Measurements from ENCODE around the gene EFCAB10. TPM values are rescaled to one million over a fixed set of nuclear protein-coding genes. Genes with fewer than 3 reads are reported as not detected.
A peak's percentile ranks its signal among the peaks of the same experiment; 100 is the strongest.

The EFCAB10 gene
- not detected in 3 replicates for total RNA-seq

DNA sequence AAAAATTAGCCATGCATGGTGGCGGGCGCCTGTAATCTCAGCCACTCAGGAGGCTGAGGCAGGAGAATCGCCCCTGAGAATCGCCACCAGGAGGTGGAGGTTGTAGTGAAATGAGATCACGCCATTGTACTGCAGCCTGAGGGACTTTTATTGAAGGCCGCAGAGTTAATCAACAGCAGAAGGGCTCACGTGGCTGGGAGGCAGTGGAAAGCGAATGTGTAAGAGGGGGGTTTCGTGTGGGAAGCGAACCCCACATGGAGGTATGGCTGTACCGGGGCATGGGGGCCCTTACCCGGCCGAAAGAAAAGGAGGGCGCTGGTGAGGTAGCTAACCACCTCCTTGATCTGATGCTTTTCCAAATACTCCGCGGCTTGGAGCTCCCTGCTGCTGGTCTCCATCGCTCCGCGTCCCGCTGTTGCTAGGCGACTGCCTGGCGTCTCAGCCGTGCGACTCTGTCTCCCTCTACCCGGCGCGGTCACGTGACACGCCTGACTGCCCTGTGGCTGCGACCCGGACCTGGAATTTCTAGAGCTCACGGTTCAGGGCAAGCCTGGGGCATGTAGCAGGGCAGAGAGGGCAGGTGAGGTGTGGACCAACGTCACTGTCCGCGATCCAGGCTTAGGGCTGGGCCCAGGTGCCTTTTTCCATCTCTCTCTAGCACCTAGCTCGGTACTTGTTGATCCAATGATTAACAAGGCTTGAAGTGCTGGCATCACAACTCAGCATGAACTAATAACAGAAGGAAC, at the start of gene EFCAB10:
EFCAB10 (minus strand) TSS at position 428 of the 746 bp plus-strand sequence; CDS start at position 398, 30 bp downstream.
- peak; percentile 63 to 70 for DNase-seq (ENCODE audit: low spot score in 2 of 2, unreplicated experiment in 2 of 2)

GRCh38 chr7:105625986-105626385, 44.7 kb upstream of the EFCAB10 start:
- Mint-ChIP-seq H3K4me3 (no peak overlapping the region), H3K36me3 (peaks cover 31% of the 10 kb centered on the region), H3K27me3 (ENCODE audit: low read depth) (no peaks in the 10 kb centered on the region), H3K27ac (no peak overlapping the region), H3K9me3 (peaks cover 9% of the 10 kb centered on the region), H3K4me1 (no peaks in the 10 kb centered on the region)
- no peak for TF ChIP-seq CTCF (IDR thresholded peaks at IDR 0.05; ENCODE audit: unreplicated experiment)
- DNase-seq (ENCODE audit: low spot score in 2 of 2, unreplicated experiment in 2 of 2) = no peak

More for the DNA sequence above, at the start of gene EFCAB10:
- Mint-ChIP-seq H3K36me3 (peaks cover 3% of the 10 kb centered on the region), H3K9me3 (peaks cover 15% of the 10 kb centered on the region), H3K4me3 (peak within 1 kb of the TSS; percentile 73), H3K4me1 (no peaks in the 10 kb centered on the region), H3K27me3 (ENCODE audit: low read depth) (no peaks in the 10 kb centered on the region), H3K27ac (no peak within 1 kb of the TSS)
- TF ChIP-seq CTCF (IDR thresholded peaks at IDR 0.05; ENCODE audit: unreplicated experiment) = no peak

DNA sequence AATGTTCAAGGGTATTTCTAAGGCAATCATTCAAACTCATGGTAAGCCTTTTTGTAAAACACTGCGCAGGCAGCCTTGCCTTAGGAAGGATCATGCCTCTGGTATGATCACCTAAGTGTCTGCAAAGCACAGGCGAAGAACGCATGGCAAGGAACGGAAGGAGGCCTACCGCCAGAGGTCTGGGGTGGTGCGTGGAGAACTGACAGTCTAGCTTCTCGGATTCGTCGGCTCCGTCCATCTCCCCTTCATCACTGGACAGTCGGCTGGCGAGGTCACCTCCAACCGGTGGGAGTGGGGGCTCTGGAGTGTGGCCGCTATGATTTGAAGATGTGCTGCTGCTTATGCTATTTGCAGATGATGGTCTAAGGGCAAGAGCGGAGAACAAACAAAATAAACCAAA, 42.6 kb upstream of the EFCAB10 start:
- Mint-ChIP-seq H3K4me1 (no peaks in the 10 kb centered on the region), H3K9me3 (peaks cover 9% of the 10 kb centered on the region), H3K36me3 (peaks cover 23% of the 10 kb centered on the region), H3K4me3 (no peak overlapping the region), H3K27ac (no peak overlapping the region), H3K27me3 (ENCODE audit: low read depth) (no peaks in the 10 kb centered on the region)
- TF ChIP-seq CTCF (IDR thresholded peaks at IDR 0.05; ENCODE audit: unreplicated experiment) = no peak
- DNase-seq (ENCODE audit: low spot score in 2 of 2, unreplicated experiment in 2 of 2) = no peak

DNA sequence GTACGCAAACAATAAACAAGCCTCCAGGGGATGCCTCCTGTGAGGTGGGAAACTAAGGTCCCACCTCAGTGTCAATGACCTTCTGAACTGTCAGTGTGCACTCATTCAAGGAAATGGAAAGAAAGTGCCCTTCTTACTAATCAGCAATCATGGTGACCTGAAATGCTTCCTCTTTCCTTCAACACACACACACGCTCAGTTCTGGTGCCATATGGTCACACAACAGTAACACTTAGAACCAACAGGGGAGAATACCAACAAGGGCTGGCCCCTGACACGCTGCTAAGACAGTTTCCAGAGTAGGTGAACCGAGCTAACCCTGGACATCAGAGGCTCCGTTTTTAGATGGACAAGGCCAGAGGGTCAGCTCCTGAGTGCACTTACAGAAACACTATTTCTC, 42.1 kb upstream of the EFCAB10 start:
- no peak for TF ChIP-seq CTCF (IDR thresholded peaks at IDR 0.05; ENCODE audit: unreplicated experiment)
- H3K4me1 Mint-ChIP-seq = no peaks in the 10 kb centered on the region
- H3K9me3 Mint-ChIP-seq = peaks cover 9% of the 10 kb centered on the region
- DNase-seq (ENCODE audit: low spot score in 2 of 2, unreplicated experiment in 2 of 2) = no peak
- no peak overlapping the region for H3K27ac Mint-ChIP-seq
- no peaks in the 10 kb centered on the region for H3K27me3 Mint-ChIP-seq (ENCODE audit: low read depth)
- H3K4me3 Mint-ChIP-seq = no peak overlapping the region
- peaks cover 27% of the 10 kb centered on the region for H3K36me3 Mint-ChIP-seq

DNA sequence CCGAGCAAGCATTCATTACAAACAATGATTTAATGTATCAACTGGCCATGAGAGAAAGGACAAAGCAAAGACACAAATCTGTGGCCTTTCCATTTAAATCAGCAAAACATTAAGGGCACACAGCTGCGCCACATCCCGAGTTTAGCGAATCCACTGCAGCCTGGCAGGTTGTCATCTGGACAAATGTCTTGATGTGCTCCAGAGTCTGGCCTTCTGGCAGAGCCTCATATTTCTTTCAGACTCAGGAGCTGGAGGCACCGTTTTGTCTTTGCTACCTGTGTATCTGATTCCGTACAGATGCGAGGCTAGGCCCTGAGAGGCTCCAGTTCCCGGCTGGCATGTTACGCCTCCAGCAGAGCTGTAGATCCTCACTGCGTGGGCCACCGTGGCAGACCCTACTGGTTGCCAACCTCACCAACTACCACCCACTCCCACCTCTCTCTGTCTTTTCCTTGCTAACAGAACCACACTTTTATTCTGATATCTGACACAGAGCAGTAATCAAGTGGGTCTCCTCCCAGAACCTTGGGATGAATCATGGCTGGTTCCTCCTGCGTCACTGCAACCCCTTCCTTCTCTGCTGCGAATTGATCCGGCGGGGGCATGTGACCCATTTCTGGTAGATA, 40.9 kb upstream of the EFCAB10 start:
- no peaks in the 10 kb centered on the region for H3K4me1 Mint-ChIP-seq
- H3K9me3 Mint-ChIP-seq = peaks cover 9% of the 10 kb centered on the region
- H3K27me3 Mint-ChIP-seq (ENCODE audit: low read depth) = no peaks in the 10 kb centered on the region
- peaks cover 27% of the 10 kb centered on the region for H3K36me3 Mint-ChIP-seq
- no peak overlapping the region for H3K4me3 Mint-ChIP-seq
- DNase-seq (ENCODE audit: low spot score in 2 of 2, unreplicated experiment in 2 of 2) = no peak
- TF ChIP-seq CTCF (IDR thresholded peaks at IDR 0.05; ENCODE audit: unreplicated experiment) = no peak
- no peak overlapping the region for H3K27ac Mint-ChIP-seq
